GM23338 (cell line): Measurements from ENCODE around the gene ATP10A. TPM values are rescaled to one million over a fixed set of nuclear protein-coding genes. Genes with fewer than 3 reads are reported as not detected.

Experiments
- ATAC-seq: fragments of 200-7000 bp; cut with Tn5 transposase; 3 replicates; pipeline ENCODE4 v1.9.1; 2020
- DNase-seq: peaks from one replicate; pipeline ENCODE4 v3.0.0-alpha.2; 2015; ENCODE audit warnings: low spot score
- H2AFZ ChIP-seq: fragments of 200-600 bp; sonication (generic); 2 replicates; pipeline ENCODE4 v1.8.0; 2016; ENCODE audit warnings: antibody characterized with exemption, mild to moderate bottlenecking, moderate library complexity
- H3F3A ChIP-seq: fragments of 200-600 bp; sonication (generic); replicated peaks from 2 replicates; pipeline ENCODE4 v1.8.0; 2017; ENCODE audit warnings: antibody characterized with exemption, mixed run types, low read depth
- H3K27ac ChIP-seq: fragments of 200-600 bp; sonication (generic); 2 replicates; pipeline ENCODE4 v1.6.1; 2016; ENCODE audit warnings: low read depth
- H3K27me3 ChIP-seq: fragments of 200-600 bp; sonication (generic); 2 replicates; pipeline ENCODE4 v1.8.0; 2016; ENCODE audit warnings: mild to moderate bottlenecking, mixed run types, moderate library complexity; ENCODE audit not compliant: insufficient read depth
- H3K36me3 ChIP-seq: fragments of 200-600 bp; sonication (generic); 2 replicates; pipeline ENCODE4 v1.8.0; 2016; ENCODE audit warnings: mild to moderate bottlenecking; ENCODE audit not compliant: insufficient read depth
- H3K4me1 ChIP-seq: fragments of 200-600 bp; sonication (generic); 2 replicates; pipeline ENCODE4 v1.8.0; 2016; ENCODE audit warnings: mild to moderate bottlenecking, moderate library complexity; ENCODE audit not compliant: insufficient read depth
- H3K4me2 ChIP-seq: fragments of 200-600 bp; sonication (generic); 2 replicates; pipeline ENCODE4 v1.7.1; 2017; ENCODE audit warnings: mixed run types
- H3K4me3 ChIP-seq: fragments of 200-600 bp; sonication (generic); 2 replicates; pipeline ENCODE4 v1.6.1; 2016; ENCODE audit warnings: mixed run types
- H3K79me2 ChIP-seq: fragments of 200-600 bp; sonication (generic); replicated peaks from 2 replicates; pipeline ENCODE4 v1.8.0; 2017; ENCODE audit warnings: mild to moderate bottlenecking; ENCODE audit not compliant: insufficient read depth
- H3K9me2 ChIP-seq: fragments of 200-600 bp; sonication (generic); 2 replicates; pipeline ENCODE4 v1.8.0; 2017; ENCODE audit not compliant: insufficient read depth
- H4K20me1 ChIP-seq: fragments of 200-600 bp; sonication (generic); replicated peaks from 2 replicates; pipeline ENCODE4 v1.8.0; 2017; ENCODE audit warnings: mild to moderate bottlenecking; ENCODE audit not compliant: insufficient read depth
- H3K27ac Mint-ChIP-seq: 2 replicates; pipeline ENCODE4 v1.8.0; 2020; ENCODE audit warnings: inconsistent platforms, mild to moderate bottlenecking, moderate library complexity, mixed read lengths
- H3K27me3 Mint-ChIP-seq: 3 replicates; pipeline ENCODE4 v1.8.0; 2022; ENCODE audit warnings: low read depth, mild to moderate bottlenecking, moderate library complexity, mixed read lengths, inconsistent platforms; ENCODE audit not compliant: insufficient read depth, poor library complexity
- H3K36me3 Mint-ChIP-seq: 3 replicates; pipeline ENCODE4 v1.8.0; 2021; ENCODE audit warnings: low read depth, mild to moderate bottlenecking, inconsistent platforms, moderate library complexity, mixed read lengths
- H3K4me1 Mint-ChIP-seq: 3 replicates; pipeline ENCODE4 v1.8.0; 2020; ENCODE audit warnings: mild to moderate bottlenecking, inconsistent platforms, mixed read lengths
- H3K4me3 Mint-ChIP-seq: 3 replicates; pipeline ENCODE4 v1.8.0; 2021; ENCODE audit warnings: moderate library complexity, mild to moderate bottlenecking, inconsistent platforms, mixed read lengths
- H3K9me3 Mint-ChIP-seq: 3 replicates; pipeline ENCODE4 v1.8.0; 2020; ENCODE audit warnings: moderate library complexity, mild to moderate bottlenecking, inconsistent platforms, mixed read lengths
- CREB1 ChIP-seq: fragments of 250-450 bp; sonication (Bioruptor Pico); IDR thresholded peaks from 2 replicates; pipeline ENCODE4 v1.5.0; 2020; ENCODE audit warnings: low read depth, mild to moderate bottlenecking, moderate library complexity
- EZH2 ChIP-seq: fragments of 200-600 bp; sonication (generic); IDR thresholded peaks from one replicate; pipeline ENCODE4 v1.8.0; 2017; ENCODE audit warnings: antibody characterized with exemption, mild to moderate bottlenecking, low read depth; ENCODE audit not compliant: unreplicated experiment
- EZH2phosphoT487 ChIP-seq: fragments of 200-600 bp; sonication (generic); IDR thresholded peaks from one replicate; pipeline ENCODE4 v1.8.1; 2018; ENCODE audit warnings: antibody characterized with exemption; ENCODE audit not compliant: unreplicated experiment
- JUNB ChIP-seq: IDR thresholded peaks from one replicate; pipeline ENCODE4 v1.6.1; 2016; ENCODE audit warnings: antibody characterized with exemption; ENCODE audit not compliant: unreplicated experiment
- NANOG ChIP-seq: IDR thresholded peaks from 2 replicates; pipeline ENCODE4 v1.6.1; 2016; ENCODE audit warnings: antibody characterized with exemption, borderline replicate concordance
- POLR2AphosphoS5 ChIP-seq: IDR thresholded peaks from 2 replicates; pipeline ENCODE4 v1.6.1; 2016; ENCODE audit warnings: antibody characterized with exemption, low read depth
- STAT1 ChIP-seq: IDR thresholded peaks from one replicate; pipeline ENCODE4 v1.6.1; 2016; ENCODE audit warnings: antibody characterized with exemption; ENCODE audit not compliant: unreplicated experiment
- ZNF114 ChIP-seq: fragments of 250-450 bp; sonication (Bioruptor Pico); IDR thresholded peaks from 2 replicates; pipeline ENCODE4 v1.5.0; 2020; ENCODE audit warnings: mild to moderate bottlenecking, moderate library complexity
- ZNF331 ChIP-seq: fragments of 250-450 bp; sonication (Bioruptor Pico); IDR thresholded peaks from 2 replicates; pipeline ENCODE4 v1.5.0; 2020; ENCODE audit warnings: low read depth, mild to moderate bottlenecking, moderate library complexity
- polyA plus RNA-seq: library from polyadenylated mRNA; unstranded; fragments of >200 nt; fragmentation: Nextera tagmentation; extraction: Ambion mirVana; gene quantifications from 2 replicates; pipeline ENCODE4 v1.2.1, GENCODE V29; 2016
- total RNA-seq: library from RNA; depleted of rRNA; stranded (reverse); fragments of >200 nt; shearing (Covaris generic); gene quantifications from 2 replicates; pipeline ENCODE4 v1.2.3, GENCODE V29; 2014
- TF ChIP-seq, protein P1 (sequence below): fragments of 250-450 bp; sonication (Bioruptor Pico); IDR thresholded peaks from 2 replicates; pipeline ENCODE4 v1.5.0; 2020; ENCODE audit warnings: mild to moderate bottlenecking, moderate library complexity
- TF ChIP-seq, protein P2 (sequence below): IDR thresholded peaks from one replicate; pipeline ENCODE4 v1.6.1; 2018; ENCODE audit warnings: antibody characterized with exemption; ENCODE audit not compliant: unreplicated experiment
- TF ChIP-seq, protein P3 (sequence below): IDR thresholded peaks from 2 replicates; pipeline ENCODE4 v1.6.1; 2016; ENCODE audit warnings: antibody characterized with exemption
- TF ChIP-seq, protein P4 (sequence below), 2 experiments: fragments of 200-600 bp in 1 of 2; sonication (generic) in 1 of 2; conservative IDR thresholded peaks; 2 replicates each; pipeline versions ENCODE4 v1.5.1 to v1.6.1; 2016 to 2017; ENCODE audit warnings: antibody characterized with exemption in 2 of 2, low read depth in 2 of 2, mild to moderate bottlenecking in 2 of 2, moderate library complexity in 1 of 2

Gene ATP10A
- total and polyA plus RNA-seq, 2 experiments from 2014 or later: 0.36 to 5.6 TPM

DNA sequence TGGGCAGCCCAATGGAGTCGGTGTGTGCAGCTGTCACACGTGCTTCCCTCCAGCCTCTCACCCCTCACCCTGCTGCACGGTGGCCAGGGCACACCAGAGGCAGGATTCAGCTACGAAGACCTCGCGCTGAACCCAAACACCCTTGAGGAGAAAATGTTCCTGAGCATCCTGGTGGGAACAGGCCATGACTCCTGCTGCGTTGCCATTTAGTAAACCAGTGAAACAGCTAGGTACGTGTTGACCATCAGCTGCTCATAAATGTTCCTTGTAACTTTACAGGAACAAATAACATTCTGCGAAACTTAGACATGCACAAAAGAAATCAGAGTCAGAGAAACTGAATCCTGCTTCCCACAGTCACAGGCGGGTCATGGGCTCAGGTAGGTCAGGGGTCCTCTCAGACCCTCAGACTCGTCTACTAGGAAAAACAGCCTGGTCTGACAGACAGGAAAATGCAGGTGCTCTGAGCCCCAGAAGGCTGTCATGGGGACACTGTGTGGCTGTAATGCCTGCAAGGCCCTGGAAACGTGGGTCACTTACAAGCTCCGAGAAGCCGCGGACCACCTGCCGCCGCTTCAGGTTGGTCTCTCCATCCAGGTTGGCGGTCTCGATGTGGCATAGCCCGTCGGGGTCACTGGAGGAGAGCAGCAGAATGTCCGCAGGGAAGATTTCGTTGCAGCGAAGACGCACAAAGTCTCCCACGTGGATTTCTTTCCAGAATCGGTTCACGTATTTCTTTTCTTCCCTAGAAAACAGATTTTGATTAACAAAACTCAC is 82.5 kb downstream of the ATP10A start:
- Mint-ChIP-seq H3K4me1 (peaks cover 25% of the 10 kb centered on the region), H3K36me3 (no peaks in the 10 kb centered on the region), H3K27ac (no peak overlapping the region), H3K4me3 (no peak overlapping the region), H3K9me3 (no peaks in the 10 kb centered on the region), H3K27me3 (peaks cover 15% of the 10 kb centered on the region)
- ATAC-seq: no peak
- TF ChIP-seq STAT1 (no peak), EZH2phosphoT487 (no peak), POLR2AphosphoS5 (no peak), CREB1 (no peak), NANOG (no peak), ZNF114 (no peak), EZH2 (no peak), ZNF331 (CRISPR knock-in tag) (no peak), JUNB (no peak)
- TF ChIP-seq, protein P1, sequence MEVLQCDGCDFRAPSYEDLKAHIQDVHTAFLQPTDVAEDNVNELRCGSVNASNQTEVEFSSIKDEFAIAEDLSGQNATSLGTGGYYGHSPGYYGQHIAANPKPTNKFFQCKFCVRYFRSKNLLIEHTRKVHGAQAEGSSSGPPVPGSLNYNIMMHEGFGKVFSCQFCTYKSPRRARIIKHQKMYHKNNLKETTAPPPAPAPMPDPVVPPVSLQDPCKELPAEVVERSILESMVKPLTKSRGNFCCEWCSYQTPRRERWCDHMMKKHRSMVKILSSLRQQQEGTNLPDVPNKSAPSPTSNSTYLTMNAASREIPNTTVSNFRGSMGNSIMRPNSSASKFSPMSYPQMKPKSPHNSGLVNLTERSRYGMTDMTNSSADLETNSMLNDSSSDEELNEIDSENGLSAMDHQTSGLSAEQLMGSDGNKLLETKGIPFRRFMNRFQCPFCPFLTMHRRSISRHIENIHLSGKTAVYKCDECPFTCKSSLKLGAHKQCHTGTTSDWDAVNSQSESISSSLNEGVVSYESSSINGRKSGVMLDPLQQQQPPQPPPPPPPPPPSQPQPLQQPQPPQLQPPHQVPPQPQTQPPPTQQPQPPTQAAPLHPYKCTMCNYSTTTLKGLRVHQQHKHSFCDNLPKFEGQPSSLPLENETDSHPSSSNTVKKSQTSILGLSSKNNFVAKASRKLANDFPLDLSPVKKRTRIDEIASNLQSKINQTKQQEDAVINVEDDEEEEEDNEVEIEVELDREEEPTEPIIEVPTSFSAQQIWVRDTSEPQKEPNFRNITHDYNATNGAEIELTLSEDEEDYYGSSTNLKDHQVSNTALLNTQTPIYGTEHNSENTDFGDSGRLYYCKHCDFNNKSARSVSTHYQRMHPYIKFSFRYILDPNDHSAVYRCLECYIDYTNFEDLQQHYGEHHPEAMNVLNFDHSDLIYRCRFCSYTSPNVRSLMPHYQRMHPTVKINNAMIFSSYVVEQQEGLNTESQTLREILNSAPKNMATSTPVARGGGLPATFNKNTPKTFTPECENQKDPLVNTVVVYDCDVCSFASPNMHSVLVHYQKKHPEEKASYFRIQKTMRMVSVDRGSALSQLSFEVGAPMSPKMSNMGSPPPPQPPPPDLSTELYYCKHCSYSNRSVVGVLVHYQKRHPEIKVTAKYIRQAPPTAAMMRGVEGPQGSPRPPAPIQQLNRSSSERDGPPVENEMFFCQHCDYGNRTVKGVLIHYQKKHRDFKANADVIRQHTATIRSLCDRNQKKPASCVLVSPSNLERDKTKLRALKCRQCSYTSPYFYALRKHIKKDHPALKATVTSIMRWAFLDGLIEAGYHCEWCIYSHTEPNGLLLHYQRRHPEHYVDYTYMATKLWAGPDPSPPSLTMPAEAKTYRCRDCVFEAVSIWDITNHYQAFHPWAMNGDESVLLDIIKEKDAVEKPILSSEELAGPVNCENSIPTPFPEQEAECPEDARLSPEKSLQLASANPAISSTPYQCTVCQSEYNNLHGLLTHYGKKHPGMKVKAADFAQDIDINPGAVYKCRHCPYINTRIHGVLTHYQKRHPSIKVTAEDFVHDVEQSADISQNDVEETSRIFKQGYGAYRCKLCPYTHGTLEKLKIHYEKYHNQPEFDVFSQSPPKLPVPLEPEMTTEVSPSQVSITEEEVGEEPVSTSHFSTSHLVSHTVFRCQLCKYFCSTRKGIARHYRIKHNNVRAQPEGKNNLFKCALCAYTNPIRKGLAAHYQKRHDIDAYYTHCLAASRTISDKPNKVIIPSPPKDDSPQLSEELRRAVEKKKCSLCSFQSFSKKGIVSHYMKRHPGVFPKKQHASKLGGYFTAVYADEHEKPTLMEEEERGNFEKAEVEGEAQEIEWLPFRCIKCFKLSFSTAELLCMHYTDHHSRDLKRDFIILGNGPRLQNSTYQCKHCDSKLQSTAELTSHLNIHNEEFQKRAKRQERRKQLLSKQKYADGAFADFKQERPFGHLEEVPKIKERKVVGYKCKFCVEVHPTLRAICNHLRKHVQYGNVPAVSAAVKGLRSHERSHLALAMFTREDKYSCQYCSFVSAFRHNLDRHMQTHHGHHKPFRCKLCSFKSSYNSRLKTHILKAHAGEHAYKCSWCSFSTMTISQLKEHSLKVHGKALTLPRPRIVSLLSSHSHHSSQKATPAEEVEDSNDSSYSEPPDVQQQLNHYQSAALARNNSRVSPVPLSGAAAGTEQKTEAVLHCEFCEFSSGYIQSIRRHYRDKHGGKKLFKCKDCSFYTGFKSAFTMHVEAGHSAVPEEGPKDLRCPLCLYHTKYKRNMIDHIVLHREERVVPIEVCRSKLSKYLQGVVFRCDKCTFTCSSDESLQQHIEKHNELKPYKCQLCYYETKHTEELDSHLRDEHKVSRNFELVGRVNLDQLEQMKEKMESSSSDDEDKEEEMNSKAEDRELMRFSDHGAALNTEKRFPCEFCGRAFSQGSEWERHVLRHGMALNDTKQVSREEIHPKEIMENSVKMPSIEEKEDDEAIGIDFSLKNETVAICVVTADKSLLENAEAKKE (CRISPR knock-in tag): no peak
- TF ChIP-seq, protein P2, sequence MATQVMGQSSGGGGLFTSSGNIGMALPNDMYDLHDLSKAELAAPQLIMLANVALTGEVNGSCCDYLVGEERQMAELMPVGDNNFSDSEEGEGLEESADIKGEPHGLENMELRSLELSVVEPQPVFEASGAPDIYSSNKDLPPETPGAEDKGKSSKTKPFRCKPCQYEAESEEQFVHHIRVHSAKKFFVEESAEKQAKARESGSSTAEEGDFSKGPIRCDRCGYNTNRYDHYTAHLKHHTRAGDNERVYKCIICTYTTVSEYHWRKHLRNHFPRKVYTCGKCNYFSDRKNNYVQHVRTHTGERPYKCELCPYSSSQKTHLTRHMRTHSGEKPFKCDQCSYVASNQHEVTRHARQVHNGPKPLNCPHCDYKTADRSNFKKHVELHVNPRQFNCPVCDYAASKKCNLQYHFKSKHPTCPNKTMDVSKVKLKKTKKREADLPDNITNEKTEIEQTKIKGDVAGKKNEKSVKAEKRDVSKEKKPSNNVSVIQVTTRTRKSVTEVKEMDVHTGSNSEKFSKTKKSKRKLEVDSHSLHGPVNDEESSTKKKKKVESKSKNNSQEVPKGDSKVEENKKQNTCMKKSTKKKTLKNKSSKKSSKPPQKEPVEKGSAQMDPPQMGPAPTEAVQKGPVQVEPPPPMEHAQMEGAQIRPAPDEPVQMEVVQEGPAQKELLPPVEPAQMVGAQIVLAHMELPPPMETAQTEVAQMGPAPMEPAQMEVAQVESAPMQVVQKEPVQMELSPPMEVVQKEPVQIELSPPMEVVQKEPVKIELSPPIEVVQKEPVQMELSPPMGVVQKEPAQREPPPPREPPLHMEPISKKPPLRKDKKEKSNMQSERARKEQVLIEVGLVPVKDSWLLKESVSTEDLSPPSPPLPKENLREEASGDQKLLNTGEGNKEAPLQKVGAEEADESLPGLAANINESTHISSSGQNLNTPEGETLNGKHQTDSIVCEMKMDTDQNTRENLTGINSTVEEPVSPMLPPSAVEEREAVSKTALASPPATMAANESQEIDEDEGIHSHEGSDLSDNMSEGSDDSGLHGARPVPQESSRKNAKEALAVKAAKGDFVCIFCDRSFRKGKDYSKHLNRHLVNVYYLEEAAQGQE: no peak
- TF ChIP-seq, protein P3, sequence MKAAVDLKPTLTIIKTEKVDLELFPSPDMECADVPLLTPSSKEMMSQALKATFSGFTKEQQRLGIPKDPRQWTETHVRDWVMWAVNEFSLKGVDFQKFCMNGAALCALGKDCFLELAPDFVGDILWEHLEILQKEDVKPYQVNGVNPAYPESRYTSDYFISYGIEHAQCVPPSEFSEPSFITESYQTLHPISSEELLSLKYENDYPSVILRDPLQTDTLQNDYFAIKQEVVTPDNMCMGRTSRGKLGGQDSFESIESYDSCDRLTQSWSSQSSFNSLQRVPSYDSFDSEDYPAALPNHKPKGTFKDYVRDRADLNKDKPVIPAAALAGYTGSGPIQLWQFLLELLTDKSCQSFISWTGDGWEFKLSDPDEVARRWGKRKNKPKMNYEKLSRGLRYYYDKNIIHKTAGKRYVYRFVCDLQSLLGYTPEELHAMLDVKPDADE: no peak
- TF ChIP-seq, protein P4, sequence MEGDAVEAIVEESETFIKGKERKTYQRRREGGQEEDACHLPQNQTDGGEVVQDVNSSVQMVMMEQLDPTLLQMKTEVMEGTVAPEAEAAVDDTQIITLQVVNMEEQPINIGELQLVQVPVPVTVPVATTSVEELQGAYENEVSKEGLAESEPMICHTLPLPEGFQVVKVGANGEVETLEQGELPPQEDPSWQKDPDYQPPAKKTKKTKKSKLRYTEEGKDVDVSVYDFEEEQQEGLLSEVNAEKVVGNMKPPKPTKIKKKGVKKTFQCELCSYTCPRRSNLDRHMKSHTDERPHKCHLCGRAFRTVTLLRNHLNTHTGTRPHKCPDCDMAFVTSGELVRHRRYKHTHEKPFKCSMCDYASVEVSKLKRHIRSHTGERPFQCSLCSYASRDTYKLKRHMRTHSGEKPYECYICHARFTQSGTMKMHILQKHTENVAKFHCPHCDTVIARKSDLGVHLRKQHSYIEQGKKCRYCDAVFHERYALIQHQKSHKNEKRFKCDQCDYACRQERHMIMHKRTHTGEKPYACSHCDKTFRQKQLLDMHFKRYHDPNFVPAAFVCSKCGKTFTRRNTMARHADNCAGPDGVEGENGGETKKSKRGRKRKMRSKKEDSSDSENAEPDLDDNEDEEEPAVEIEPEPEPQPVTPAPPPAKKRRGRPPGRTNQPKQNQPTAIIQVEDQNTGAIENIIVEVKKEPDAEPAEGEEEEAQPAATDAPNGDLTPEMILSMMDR (conservative IDR thresholded peaks at IDR 0.05; ENCODE audit: low read depth in 2 of 2): no peak
- no peak for DNase-seq
- no peaks in the 10 kb centered on the region for H4K20me1 ChIP-seq
- H3K79me2 ChIP-seq: no peaks in the 10 kb centered on the region
- no peak overlapping the region for H2AFZ ChIP-seq
- H3K4me3 ChIP-seq: no peak overlapping the region
- H3K27me3 ChIP-seq: no peaks in the 10 kb centered on the region
- H3K9me2 ChIP-seq: no peaks in the 10 kb centered on the region
- no peaks in the 10 kb centered on the region for H3K4me1 ChIP-seq
- H3K4me2 ChIP-seq: no peak overlapping the region
- H3K27ac ChIP-seq: no peak overlapping the region
- no peaks in the 10 kb centered on the region for H3K36me3 ChIP-seq
- H3F3A ChIP-seq: no peaks in the 10 kb centered on the region
